ENCODE data around the gene STAT3.
"Not testable (repeated sequence)": the region's sequence is repeated elsewhere in the genome, so short reads cannot be mapped to it uniquely, and the experiment has no call there.

GRCh38 chr17:42368310-42368709 is 19.9 kb downstream of the STAT3 start:
- not testable (repeated sequence) for TF ChIP-seq CTCF (conservative IDR thresholded peaks at IDR 0.05; ENCODE audit: low read length); EZH2phosphoT487 (IDR thresholded peaks at IDR 0.05; ENCODE audit: borderline replicate concordance, low read depth, low read length)
